Effector memory CD4-positive, alpha-beta T cell (primary cell): ENCODE results near the gene UXS1.

Experiments used
- DNase-seq, 3 donors: peaks; one replicate each; pipeline ENCODE4 v3.0.0-alpha.2; 2020
- H3K27ac ChIP-seq: 2 replicates; pipeline ENCODE4 v1.7.0; 2013; ENCODE audit warnings: mild to moderate bottlenecking, low read length, moderate library complexity; ENCODE audit not compliant: insufficient read depth, poor library complexity, severe bottlenecking
- H3K27me3 ChIP-seq: replicated peaks from 2 replicates; pipeline ENCODE4 v1.7.0; 2013; ENCODE audit warnings: mild to moderate bottlenecking, low read length; ENCODE audit not compliant: insufficient read depth, control insufficient read depth, poor library complexity, severe bottlenecking
- H3K36me3 ChIP-seq: 2 replicates; pipeline ENCODE4 v1.7.0; 2013; ENCODE audit warnings: mild to moderate bottlenecking, low read length, moderate library complexity; ENCODE audit not compliant: control insufficient read depth, insufficient read depth
- H3K4me1 ChIP-seq: 2 replicates; pipeline ENCODE4 v1.7.0; 2013; ENCODE audit warnings: low read length, mild to moderate bottlenecking; ENCODE audit not compliant: control insufficient read depth, insufficient read depth, poor library complexity, severe bottlenecking
- H3K4me3 ChIP-seq: 2 replicates; pipeline ENCODE4 v1.7.0; 2013; ENCODE audit warnings: low read length, low read depth, mild to moderate bottlenecking; ENCODE audit not compliant: insufficient read depth, poor library complexity, severe bottlenecking
- H3K9me3 ChIP-seq: 2 replicates; pipeline ENCODE4 v1.7.0; 2013; ENCODE audit warnings: mild to moderate bottlenecking, low read length, moderate library complexity; ENCODE audit not compliant: control insufficient read depth

Gene UXS1

GRCh38 chr2:106057206-106057605, 136.9 kb downstream of the UXS1 start:
- H3K4me3 ChIP-seq: no peak overlapping the region
- peaks cover 52% of the 10 kb centered on the region for H3K4me1 ChIP-seq

GRCh38 chr2:106054880-106055655, 139.0 kb downstream of the UXS1 start:
- Histone ChIP-seq H3K9me3 (no peaks in the 10 kb centered on the region), H3K27ac (no peak overlapping the region), H3K36me3 (no peaks in the 10 kb centered on the region), H3K27me3 (no peaks in the 10 kb centered on the region), H3K4me3 (no peak overlapping the region), H3K4me1 (peaks cover 52% of the 10 kb centered on the region)
- DNase-seq: no peak

More at GRCh38 chr2:106057206-106057605, 136.9 kb downstream of the UXS1 start:
- no peaks in the 10 kb centered on the region for H3K27me3 ChIP-seq
- no peak overlapping the region for H3K27ac ChIP-seq
- no peaks in the 10 kb centered on the region for H3K9me3 ChIP-seq
- peak in 1 of 3 donors; percentile 29 for DNase-seq
- H3K36me3 ChIP-seq: no peaks in the 10 kb centered on the region

- Histone ChIP-seq H3K9me3 (no peaks in the 10 kb centered on the region), H3K36me3 (no peaks in the 10 kb centered on the region), H3K4me1 (peaks cover 52% of the 10 kb centered on the region), H3K4me3 (no peak overlapping the region), H3K27me3 (no peaks in the 10 kb centered on the region), H3K27ac (no peak overlapping the region)
- no peak for DNase-seq
These were observed 139.8 kb downstream of the UXS1 start for GRCh38 chr2:106054321-106054720.

GRCh38 chr2:106053581-106053980, 140.5 kb downstream of the UXS1 start:
- no peak for DNase-seq

GRCh38 chr2:106053116-106053515, 141.0 kb downstream of the UXS1 start:
- peaks cover 42% of the 10 kb centered on the region for H3K4me1 ChIP-seq
- no peak for DNase-seq
- H3K27me3 ChIP-seq: no peaks in the 10 kb centered on the region
- no peaks in the 10 kb centered on the region for H3K36me3 ChIP-seq
- no peaks in the 10 kb centered on the region for H3K9me3 ChIP-seq
- H3K4me3 ChIP-seq: peak overlapping the region; percentile 7
- no peak overlapping the region for H3K27ac ChIP-seq

More at GRCh38 chr2:106053581-106053980, 140.5 kb downstream of the UXS1 start:
- H3K4me3 ChIP-seq: no peak overlapping the region
- no peaks in the 10 kb centered on the region for H3K27me3 ChIP-seq
- no peaks in the 10 kb centered on the region for H3K9me3 ChIP-seq
- peaks cover 47% of the 10 kb centered on the region for H3K4me1 ChIP-seq
- H3K36me3 ChIP-seq: no peaks in the 10 kb centered on the region
- H3K27ac ChIP-seq: no peak overlapping the region

- no peaks in the 10 kb centered on the region for H3K4me1 ChIP-seq
- H3K9me3 ChIP-seq: no peaks in the 10 kb centered on the region
- no peak overlapping the region for H3K27ac ChIP-seq
- no peaks in the 10 kb centered on the region for H3K27me3 ChIP-seq
- H3K36me3 ChIP-seq: no peaks in the 10 kb centered on the region
- no peak for DNase-seq
- H3K4me3 ChIP-seq: no peak overlapping the region
These were observed 149.2 kb downstream of the UXS1 start for GRCh38 chr2:106044859-106045258.

GRCh38 chr2:106044021-106044420, 150.1 kb downstream of the UXS1 start:
- Histone ChIP-seq H3K9me3 (no peaks in the 10 kb centered on the region), H3K4me3 (no peak overlapping the region), H3K36me3 (no peaks in the 10 kb centered on the region), H3K27me3 (no peaks in the 10 kb centered on the region), H3K27ac (no peak overlapping the region), H3K4me1 (no peaks in the 10 kb centered on the region)
- DNase-seq: no peak
